Left renal pelvis (tissue), 4 donors: Measurements from ENCODE around the gene LAMTOR2. TPM values are rescaled to one million over a fixed set of nuclear protein-coding genes. Genes with fewer than 3 reads are reported as not detected.
"Not testable (repeated sequence)": the region's sequence is repeated elsewhere in the genome, so short reads cannot be mapped to it uniquely, and the experiment has no call there.

Source experiments
- DNase-seq, 4 donors: peaks; one replicate each; pipeline ENCODE4 v3.0.0-alpha.2; 2013; ENCODE audit warnings: low read depth in 4 of 4, low spot score in 3 of 4
- polyA plus RNA-seq, 4 donors: library from polyadenylated mRNA; unstranded; fragments of 120-200 nt; gene quantifications; one replicate each; pipeline ENCODE4 v1.2.1, GENCODE V29; 2013; ENCODE audit not compliant: insufficient read length in 4 of 4

Gene LAMTOR2
- polyA plus RNA-seq, 4 donors = 35.2 to 69.7 (median 51.8) TPM

- DNase-seq = no peak
These were observed 3.4 kb upstream of the LAMTOR2 start for GRCh38 chr1:156051011-156051725.

- peak in 2 of 4 donors; percentile 27 to 55 for DNase-seq
These were observed 1.5 kb upstream of the LAMTOR2 start for GRCh38 chr1:156052862-156053767.

GRCh38 chr1:156053768-156054499 lies 648 bp upstream of the LAMTOR2 start, which contains the start of gene UBQLN4:
UBQLN4 (minus strand) TSS chr1:156053798; CDS start chr1:156053701, 97 bp downstream.
- peak; percentile 65 to 84 (median 77) for DNase-seq

- DNase-seq = no peak
These were observed 883 bp downstream of the LAMTOR2 start for GRCh38 chr1:156055281-156056048.

- DNase-seq = no peak
These were observed 1.8 kb downstream of the LAMTOR2 start for GRCh38 chr1:156056326-156056849.

GRCh38 chr1:156060937-156061636 lies 6.5 kb downstream of the LAMTOR2 start, which contains the start of gene RAB25:
RAB25 (plus strand) TSS chr1:156061160; CDS start chr1:156061401, 241 bp downstream.
- no peak for DNase-seq

- no peak for DNase-seq
These were observed 7.6 kb downstream of the LAMTOR2 start for GRCh38 chr1:156062189-156062588.

- no peak for DNase-seq
These were observed 9.4 kb downstream of the LAMTOR2 start for GRCh38 chr1:156063997-156064285.

GRCh38 chr1:156064615-156065014 lies 10.0 kb downstream of the LAMTOR2 start:
- DNase-seq = no peak

GRCh38 chr1:156065212-156065611 lies 10.6 kb downstream of the LAMTOR2 start:
- no peak for DNase-seq

- no peak for DNase-seq
These were observed 11.3 kb downstream of the LAMTOR2 start for GRCh38 chr1:156065871-156066270.

- no peak for DNase-seq
These were observed 12.7 kb downstream of the LAMTOR2 start for GRCh38 chr1:156067262-156067661.

GRCh38 chr1:156069490-156070455 lies 15.2 kb downstream of the LAMTOR2 start:
- DNase-seq = no peak

GRCh38 chr1:156070548-156070947 lies 16.0 kb downstream of the LAMTOR2 start:
- no peak for DNase-seq

GRCh38 chr1:156071332-156071816 lies 16.8 kb downstream of the LAMTOR2 start:
- DNase-seq = not testable (repeated sequence)

GRCh38 chr1:156072251-156072650 lies 17.7 kb downstream of the LAMTOR2 start:
- DNase-seq = no peak

- DNase-seq = no peak
These were observed 18.6 kb downstream of the LAMTOR2 start for GRCh38 chr1:156073110-156073687.

GRCh38 chr1:156073740-156074139 lies 19.2 kb downstream of the LAMTOR2 start:
- DNase-seq = no peak
